Suprapubic skin (tissue), 4 donors: Measurements from ENCODE around the gene CEP41. TPM values are rescaled to one million over a fixed set of nuclear protein-coding genes. Genes with fewer than 3 reads are reported as not detected.

Source experiments
- DNase-seq, 2 donors: peaks; one replicate each; pipeline ENCODE4 v3.0.0-alpha.2; 2019; ENCODE audit warnings: low spot score in 2 of 2
- H3K27ac ChIP-seq: fragments of 200-600 bp; sonication (generic); one replicate; pipeline ENCODE4 v1.5.1; 2019
- H3K27me3 ChIP-seq: fragments of 200-600 bp; sonication (generic); one replicate; pipeline ENCODE4 v1.5.1; 2019
- H3K36me3 ChIP-seq: fragments of 200-600 bp; sonication (generic); one replicate; pipeline ENCODE4 v1.5.1; 2019
- H3K4me1 ChIP-seq: fragments of 200-600 bp; sonication (generic); one replicate; pipeline ENCODE4 v1.5.1; 2019
- H3K4me3 ChIP-seq: fragments of 200-600 bp; sonication (generic); one replicate; pipeline ENCODE4 v1.5.1; 2019; ENCODE audit warnings: mild to moderate bottlenecking
- H3K9me3 ChIP-seq: fragments of 200-600 bp; sonication (generic); one replicate; pipeline ENCODE4 v1.5.1; 2019
- CTCF ChIP-seq, 2 donors: fragments of 200-600 bp in 1 of 2; fragments of 450-650 bp in 1 of 2; sonication (generic) in 1 of 2; IDR thresholded peaks; one replicate each; pipeline ENCODE4 v1.5.1; 2016 to 2019; ENCODE audit warnings: antibody characterized with exemption in 2 of 2, mild to moderate bottlenecking in 1 of 2, moderate library complexity in 1 of 2
- EP300 ChIP-seq: sonication (generic); formaldehyde crosslinking; IDR thresholded peaks from one replicate; pipeline ENCODE4 v1.6.1; 2017; ENCODE audit warnings: antibody characterized with exemption
- POLR2A ChIP-seq, 2 donors: fragments of 450-650 bp; IDR thresholded peaks; one replicate each; pipeline ENCODE4 v1.6.1; 2017; ENCODE audit warnings: antibody characterized with exemption in 2 of 2, mild to moderate bottlenecking in 2 of 2, moderate library complexity in 2 of 2
- POLR2AphosphoS5 ChIP-seq, 3 donors: sonication (generic); formaldehyde crosslinking; IDR thresholded peaks; one replicate each; pipeline ENCODE4 v1.6.1; 2017; ENCODE audit warnings: antibody characterized with exemption in 3 of 3
- WGBS: methylation state at CpG from one replicate; pipeline ENCODE4 v1.1.5; 2018; 5-methylcytosine and 5-hydroxymethylcytosine counted together
- total RNA-seq, 4 donors: library from RNA; depleted of rRNA; stranded (reverse); fragments of >200 nt; gene quantifications; one replicate each; pipeline ENCODE4 v1.1.0, GENCODE V29; 2016

The CEP41 gene
- total RNA-seq, 4 donors from 2014 or later = 1.1 to 4.6 (median 4.2) TPM

DNA sequence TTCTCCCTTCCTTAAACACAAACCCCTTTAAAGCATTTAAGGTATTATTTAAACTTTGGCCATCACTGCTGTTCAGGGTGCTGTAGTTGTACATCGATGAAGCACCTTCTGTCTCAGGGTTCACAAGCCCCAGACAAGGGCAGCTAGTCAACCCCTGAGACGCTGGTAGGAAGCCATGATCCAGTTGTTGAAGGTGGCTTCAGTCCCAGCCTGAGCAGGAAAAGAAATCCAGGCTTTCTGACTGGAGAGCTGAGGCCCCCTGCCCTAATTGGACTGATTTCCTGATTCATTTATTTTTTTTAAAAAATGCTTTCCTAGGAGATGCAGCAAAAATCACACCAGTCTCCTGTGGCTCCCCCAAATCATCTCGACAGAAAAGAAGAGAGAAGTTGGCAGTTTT lies 44.7 kb downstream of the CEP41 start:
- TF ChIP-seq POLR2A (IDR thresholded peaks at IDR 0.05) = no peak
- no peak for TF ChIP-seq CTCF (IDR thresholded peaks at IDR 0.05)
- TF ChIP-seq POLR2AphosphoS5 (IDR thresholded peaks at IDR 0.05) = no peak
- no peak for TF ChIP-seq EP300
- Histone ChIP-seq H3K4me1 (peaks cover 26% of the 10 kb centered on the region), H3K9me3 (no peaks in the 10 kb centered on the region), H3K4me3 (no peak overlapping the region), H3K36me3 (no peaks in the 10 kb centered on the region), H3K27me3 (no peaks in the 10 kb centered on the region), H3K27ac (no peak overlapping the region)
- WGBS = 49% methylated on average over 3 of the region's 3 CpGs
- no peak for DNase-seq

DNA sequence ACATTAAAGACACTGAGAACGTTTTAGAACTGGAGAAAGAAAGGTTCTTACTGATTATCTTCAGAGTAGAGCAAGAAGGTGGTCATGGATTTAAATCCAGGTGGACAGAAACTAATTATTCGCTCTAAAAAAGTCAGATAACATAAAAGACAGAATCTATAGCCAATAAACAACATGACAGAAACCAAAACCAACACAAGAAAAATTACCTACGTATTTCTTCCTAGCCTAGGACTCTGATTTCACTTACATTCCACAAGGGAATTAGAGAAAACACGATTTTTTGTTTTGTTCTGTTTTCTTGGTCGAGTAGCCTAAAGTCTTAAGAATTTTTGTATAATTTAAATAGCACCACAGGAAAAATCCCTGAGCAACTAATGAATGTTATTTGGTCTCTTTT lies 45.4 kb downstream of the CEP41 start:
- 75% methylated on average over 5 of the region's 5 CpGs for WGBS
- TF ChIP-seq POLR2A (IDR thresholded peaks at IDR 0.05) (no peak), CTCF (IDR thresholded peaks at IDR 0.05) (no peak), EP300 (no peak), POLR2AphosphoS5 (IDR thresholded peaks at IDR 0.05) (no peak)
- no peaks in the 10 kb centered on the region for H3K9me3 ChIP-seq
- no peak overlapping the region for H3K27ac ChIP-seq
- no peak for DNase-seq
- no peak overlapping the region for H3K4me3 ChIP-seq
- H3K27me3 ChIP-seq = no peaks in the 10 kb centered on the region
- H3K4me1 ChIP-seq = peaks cover 22% of the 10 kb centered on the region
- no peaks in the 10 kb centered on the region for H3K36me3 ChIP-seq

- TF ChIP-seq POLR2A (IDR thresholded peaks at IDR 0.05) (no peak), POLR2AphosphoS5 (IDR thresholded peaks at IDR 0.05) (no peak), CTCF (IDR thresholded peaks at IDR 0.05) (no peak), EP300 (no peak)
- no peaks in the 10 kb centered on the region for H3K36me3 ChIP-seq
- no peak for DNase-seq
- peaks cover 20% of the 10 kb centered on the region for H3K4me1 ChIP-seq
- no peaks in the 10 kb centered on the region for H3K27me3 ChIP-seq
- 82% methylated on average over 7 of the region's 7 CpGs for WGBS
- H3K9me3 ChIP-seq = no peaks in the 10 kb centered on the region
- H3K4me3 ChIP-seq = no peak overlapping the region
- no peak overlapping the region for H3K27ac ChIP-seq
These were observed 46.2 kb downstream of the CEP41 start for GRCh38 chr7:130394421-130395195.

DNA sequence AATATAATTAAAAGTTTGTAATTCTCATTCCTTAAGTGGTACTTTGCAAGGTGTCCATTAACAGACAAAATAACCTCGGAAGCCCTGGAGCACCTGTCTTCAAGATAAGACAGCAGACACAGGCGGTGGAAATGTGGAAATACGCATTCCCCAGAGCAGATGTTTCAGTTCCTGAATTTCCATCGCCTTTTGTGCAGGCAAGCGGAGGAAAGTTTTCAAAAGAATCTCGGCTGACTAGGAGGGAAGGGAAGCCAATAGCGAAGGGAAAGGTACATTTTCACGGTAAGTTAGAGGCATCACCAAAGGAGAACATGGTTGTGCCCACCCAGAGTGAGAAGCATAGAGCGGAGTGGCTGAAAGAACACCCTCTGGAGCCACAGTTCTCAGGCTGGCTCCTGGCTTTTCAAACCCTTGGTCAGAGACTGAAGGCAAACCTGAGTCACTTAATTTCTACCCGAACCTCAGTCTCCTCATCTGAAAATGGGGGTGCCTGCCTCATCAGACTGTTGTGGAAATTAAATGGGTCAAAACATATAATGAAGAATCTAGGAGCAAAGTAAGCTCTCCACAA lies 46.9 kb downstream of the CEP41 start:
- no peak for DNase-seq
- Histone ChIP-seq H3K27ac (no peak overlapping the region), H3K27me3 (no peaks in the 10 kb centered on the region), H3K4me3 (no peak overlapping the region), H3K36me3 (no peaks in the 10 kb centered on the region), H3K9me3 (no peaks in the 10 kb centered on the region), H3K4me1 (peaks cover 20% of the 10 kb centered on the region)
- TF ChIP-seq POLR2A (IDR thresholded peaks at IDR 0.05) (no peak), POLR2AphosphoS5 (IDR thresholded peaks at IDR 0.05) (no peak), EP300 (no peak), CTCF (IDR thresholded peaks at IDR 0.05) (no peak)
- 72% methylated on average over 10 of the region's 10 CpGs for WGBS

- TF ChIP-seq CTCF (IDR thresholded peaks at IDR 0.05) = no peak
- no peak for TF ChIP-seq EP300
- no peak for TF ChIP-seq POLR2A (IDR thresholded peaks at IDR 0.05)
- TF ChIP-seq POLR2AphosphoS5 (IDR thresholded peaks at IDR 0.05) = no peak
- no peak overlapping the region for H3K4me3 ChIP-seq
- H3K27me3 ChIP-seq = no peaks in the 10 kb centered on the region
- DNase-seq = no peak
- no peaks in the 10 kb centered on the region for H3K9me3 ChIP-seq
- H3K4me1 ChIP-seq = peaks cover 20% of the 10 kb centered on the region
- H3K27ac ChIP-seq = no peak overlapping the region
- WGBS = 43% methylated on average over 5 of the region's 5 CpGs
- no peaks in the 10 kb centered on the region for H3K36me3 ChIP-seq
These were observed 47.7 kb downstream of the CEP41 start for GRCh38 chr7:130393101-130393561.
